Epidermal melanocyte (primary cell): ENCODE results near the gene PLD2.
A peak's percentile ranks its signal among the peaks of the same experiment; 100 is the strongest.

Source experiments
- DNase-seq: peaks from one replicate; pipeline ENCODE4 v3.0.0; 2011; ENCODE audit warnings: low spot score; ENCODE audit not compliant: insufficient read length

Gene PLD2

GRCh38 chr17:4806777-4807604 is at the start of gene PLD2:
Gene PLD2, plus strand, starts transcription at chr17:4807152. Its CDS starts 621 bp downstream, at chr17:4807773.
- peak; percentile 99 for DNase-seq

DNA sequence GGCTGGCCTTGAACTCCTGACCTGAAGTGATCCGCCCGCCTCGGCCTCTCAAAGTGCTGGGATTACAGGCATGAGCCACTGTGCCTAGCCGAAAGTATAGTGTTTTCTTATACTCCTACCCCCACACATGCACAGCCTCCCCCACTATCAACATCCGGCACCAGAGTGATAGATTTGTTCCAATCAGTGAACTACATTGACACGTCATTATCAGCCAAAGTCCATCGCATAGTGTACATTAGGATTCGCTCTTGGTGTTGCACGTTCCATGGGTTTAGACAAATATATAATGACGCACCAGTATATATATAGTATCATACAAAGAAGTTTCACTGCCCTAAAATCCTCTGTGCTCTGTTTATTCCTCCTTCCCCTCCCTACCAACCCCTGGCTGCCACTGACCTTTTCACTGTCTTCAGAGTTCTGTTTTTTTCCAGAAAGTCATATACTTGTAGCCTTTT is 47.1 kb upstream of the PLD2 start:
- no peak for DNase-seq

DNA sequence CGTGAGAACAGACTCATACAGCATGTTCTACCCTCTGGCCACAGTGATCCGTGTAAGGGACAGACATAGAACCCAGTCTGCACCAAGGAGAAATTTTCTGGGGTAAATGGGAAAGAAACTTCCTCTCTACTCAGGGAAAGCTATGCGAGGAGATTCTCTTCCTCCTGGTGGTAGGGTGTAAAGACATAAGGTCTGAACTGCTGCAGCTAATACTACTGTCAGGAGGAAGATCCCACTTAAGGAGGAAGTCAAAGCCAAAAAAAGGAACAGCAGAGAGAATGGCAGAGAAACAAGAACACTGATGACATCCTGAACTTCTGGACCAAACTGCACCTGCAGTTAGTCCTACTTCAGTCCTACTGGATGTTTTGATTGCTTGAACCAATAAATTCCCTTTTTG is 42.4 kb upstream of the PLD2 start:
- no peak for DNase-seq

DNA sequence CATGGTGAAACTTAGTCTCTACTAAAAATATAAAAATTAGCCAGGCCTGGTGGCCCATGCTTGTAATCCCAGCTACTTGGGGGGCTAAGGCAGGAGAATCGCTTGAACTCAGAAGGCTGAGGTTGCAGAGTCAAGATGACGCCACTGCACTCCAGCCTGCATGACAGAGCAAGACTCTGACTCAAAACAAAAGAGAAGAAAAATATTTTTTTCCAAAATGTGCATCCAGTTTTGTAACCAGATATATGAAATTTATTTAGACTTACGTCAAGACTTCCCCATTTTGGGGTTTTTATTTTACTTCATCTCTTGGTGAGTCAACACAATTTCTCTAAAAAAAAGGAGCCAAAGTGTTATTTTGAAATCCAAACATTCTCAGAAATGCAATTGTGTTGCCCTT is 40.8 kb upstream of the PLD2 start:
- no peak for DNase-seq

GRCh38 chr17:4766723-4767122 is 40.2 kb upstream of the PLD2 start:
- DNase-seq = no peak

- no peak for DNase-seq
These were observed 38.7 kb upstream of the PLD2 start for GRCh38 chr17:4768298-4768697.

- no peak for DNase-seq
These were observed 37.3 kb upstream of the PLD2 start for GRCh38 chr17:4769628-4770027.

DNA sequence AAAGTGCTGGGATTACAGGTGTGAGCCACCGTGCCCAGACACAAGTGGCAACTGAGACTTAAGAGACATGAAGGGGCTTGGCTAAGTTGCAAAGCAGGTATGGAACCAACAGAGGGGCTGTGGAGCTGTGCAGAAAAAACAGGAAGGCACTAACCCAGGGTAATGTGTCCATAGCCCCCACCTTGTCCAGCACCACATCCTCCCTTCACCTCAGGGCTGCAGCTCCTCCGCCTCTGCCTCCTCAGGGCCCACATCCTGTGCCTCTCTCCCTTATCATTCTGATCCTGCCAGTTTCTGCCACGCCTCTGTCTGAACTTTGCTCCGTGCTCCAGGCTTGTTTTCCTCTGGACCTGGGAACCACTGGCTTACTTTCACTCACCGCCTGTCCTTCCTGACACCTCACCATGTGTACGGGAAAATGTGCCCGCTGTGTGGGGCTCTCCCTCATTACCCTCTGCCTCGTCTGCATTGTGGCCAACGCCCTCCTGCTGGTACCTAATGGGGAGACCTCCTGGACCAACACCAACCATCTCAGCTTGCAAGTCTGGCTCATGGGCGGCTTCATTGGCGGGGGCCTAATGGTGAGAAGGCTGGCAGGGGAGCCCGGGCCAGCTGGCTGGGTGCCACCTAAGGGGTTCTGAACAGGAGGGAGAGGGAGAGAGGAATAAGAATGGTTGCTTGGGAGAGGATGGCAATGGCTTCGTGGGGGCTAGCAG is 35.3 kb upstream of the PLD2 start, which contains the start of gene TM4SF5:
Gene TM4SF5, plus strand, starts transcription at position 368 of the 716 bp plus-strand sequence. Its CDS starts 37 bp downstream, at position 405.
- no peak for DNase-seq

- DNase-seq = no peak
These were observed 34.7 kb upstream of the PLD2 start for GRCh38 chr17:4772235-4772613.

GRCh38 chr17:4777969-4778760 is 28.8 kb upstream of the PLD2 start:
- no peak for DNase-seq

DNA sequence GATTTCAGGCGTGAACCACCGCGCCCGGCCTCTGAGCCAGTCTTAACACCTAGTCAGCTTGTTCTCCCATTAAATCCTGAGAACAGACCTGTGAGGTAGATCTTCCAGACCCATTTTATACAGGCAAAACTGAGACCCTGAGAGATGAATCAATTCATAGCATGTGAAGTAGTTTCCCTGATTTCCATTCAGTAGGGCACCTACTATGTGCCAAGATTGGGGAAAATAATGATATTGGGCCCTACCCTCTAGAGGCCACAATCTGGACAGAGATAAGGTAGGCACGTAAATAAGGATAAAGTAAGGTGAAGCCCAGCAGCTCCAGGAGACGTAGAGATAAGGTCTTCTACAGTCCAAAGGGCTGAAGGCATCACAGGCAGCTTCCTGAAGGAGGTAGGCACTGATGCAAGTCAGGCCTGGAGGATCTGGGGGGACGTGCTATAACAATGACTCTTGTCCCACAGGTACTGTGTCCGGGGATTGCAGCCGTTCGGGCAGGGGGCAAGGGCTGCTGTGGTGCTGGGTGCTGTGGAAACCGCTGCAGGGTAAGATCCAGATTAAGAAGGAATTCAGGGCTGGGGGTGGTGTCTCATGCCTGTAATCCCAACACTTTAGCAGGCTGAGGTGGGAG is 26.5 kb upstream of the PLD2 start:
- DNase-seq = no peak

GRCh38 chr17:4782652-4783051 is 24.3 kb upstream of the PLD2 start:
- DNase-seq = no peak

GRCh38 chr17:4785311-4786105 is 21.4 kb upstream of the PLD2 start:
- DNase-seq = no peak

- no peak for DNase-seq
These were observed 20.8 kb upstream of the PLD2 start, which contains the start of gene VMO1 for GRCh38 chr17:4786106-4786511. Gene VMO1, minus strand, starts transcription at chr17:4786364. Its CDS starts 12 bp downstream, at chr17:4786352.

GRCh38 chr17:4786516-4786915 is 20.4 kb upstream of the PLD2 start:
- no peak for DNase-seq

GRCh38 chr17:4788159-4788806 is 18.7 kb upstream of the PLD2 start:
- no peak for DNase-seq

- DNase-seq = no peak
These were observed 17.9 kb upstream of the PLD2 start, which contains the start of gene GLTPD2 for GRCh38 chr17:4788807-4789700. Gene GLTPD2, plus strand, starts transcription at chr17:4788964. Its CDS starts 48 bp downstream, at chr17:4789012.

DNA sequence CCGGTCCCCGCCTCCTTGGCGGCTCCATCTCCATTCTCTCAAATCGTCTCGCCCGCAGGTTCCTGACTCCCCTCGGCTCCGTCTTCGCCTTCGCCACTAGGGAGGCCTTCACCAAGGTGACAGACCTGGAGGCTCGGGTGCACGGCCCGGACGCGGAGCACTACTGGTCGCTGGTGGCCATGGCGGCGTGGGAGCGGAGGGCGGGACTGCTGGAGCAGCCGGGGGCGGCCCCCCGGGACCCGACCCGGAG is 17.3 kb upstream of the PLD2 start:
- DNase-seq = no peak
